ENCODE data around the gene FGF8.

GRCh38 chr10:101785801-101786200, 9.9 kb upstream of the FGF8 start:
- TF ChIP-seq CTCF (conservative IDR thresholded peaks at IDR 0.05; ENCODE audit: low read depth, low read length), result no peak
- TF ChIP-seq USF2 (IDR thresholded peaks at IDR 0.05; ENCODE audit: low read depth, low read length), result no peak
